ENCODE results near the gene KLHL17.
"Not testable (repeated sequence)": the region's sequence is repeated elsewhere in the genome, so short reads cannot be mapped to it uniquely, and the experiment has no call there.

DNA sequence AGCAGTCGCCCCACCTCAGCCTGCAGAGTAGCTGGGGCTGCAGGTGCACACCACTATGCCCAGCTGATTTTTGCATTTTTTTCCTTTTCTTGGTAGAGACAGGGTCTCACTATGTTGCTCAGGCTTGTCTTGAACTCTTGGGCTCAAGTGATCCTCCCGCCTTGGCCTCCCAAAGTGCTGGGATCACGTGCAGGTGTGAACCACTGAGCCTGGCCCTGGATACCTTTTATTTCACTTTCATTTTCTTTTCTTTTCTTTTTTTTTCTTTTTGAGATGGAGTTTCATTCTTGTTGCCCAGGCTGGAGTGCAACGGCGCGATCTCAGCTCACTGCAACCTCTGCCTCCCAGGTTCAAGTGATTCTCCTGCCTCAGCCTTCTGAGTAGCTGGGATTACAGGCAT lies 30.9 kb downstream of the KLHL17 start:
- not testable (repeated sequence) for TF ChIP-seq EP300 (IDR thresholded peaks at IDR 0.05); POLR2A (IDR thresholded peaks at IDR 0.05; ENCODE audit: low read depth); POLR2AphosphoS5 (IDR thresholded peaks at IDR 0.05)
- TF ChIP-seq, protein P1, sequence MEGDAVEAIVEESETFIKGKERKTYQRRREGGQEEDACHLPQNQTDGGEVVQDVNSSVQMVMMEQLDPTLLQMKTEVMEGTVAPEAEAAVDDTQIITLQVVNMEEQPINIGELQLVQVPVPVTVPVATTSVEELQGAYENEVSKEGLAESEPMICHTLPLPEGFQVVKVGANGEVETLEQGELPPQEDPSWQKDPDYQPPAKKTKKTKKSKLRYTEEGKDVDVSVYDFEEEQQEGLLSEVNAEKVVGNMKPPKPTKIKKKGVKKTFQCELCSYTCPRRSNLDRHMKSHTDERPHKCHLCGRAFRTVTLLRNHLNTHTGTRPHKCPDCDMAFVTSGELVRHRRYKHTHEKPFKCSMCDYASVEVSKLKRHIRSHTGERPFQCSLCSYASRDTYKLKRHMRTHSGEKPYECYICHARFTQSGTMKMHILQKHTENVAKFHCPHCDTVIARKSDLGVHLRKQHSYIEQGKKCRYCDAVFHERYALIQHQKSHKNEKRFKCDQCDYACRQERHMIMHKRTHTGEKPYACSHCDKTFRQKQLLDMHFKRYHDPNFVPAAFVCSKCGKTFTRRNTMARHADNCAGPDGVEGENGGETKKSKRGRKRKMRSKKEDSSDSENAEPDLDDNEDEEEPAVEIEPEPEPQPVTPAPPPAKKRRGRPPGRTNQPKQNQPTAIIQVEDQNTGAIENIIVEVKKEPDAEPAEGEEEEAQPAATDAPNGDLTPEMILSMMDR (IDR thresholded peaks at IDR 0.05), result not testable (repeated sequence)
